GM21515 (cell line): Measurements from ENCODE around the gene HPF1.
"Not testable (repeated sequence)": the region's sequence is repeated elsewhere in the genome, so short reads cannot be mapped to it uniquely, and the experiment has no call there.

Source experiments
- ATAC-seq: cut with Tn5 transposase; IDR thresholded peaks from one replicate; pipeline ENCODE4 v1.9.1; 2021; ENCODE audit not compliant: unreplicated experiment

Gene HPF1

GRCh38 chr4:169741569-169741968 lies 16.2 kb downstream of the HPF1 start:
- no peak for ATAC-seq

DNA sequence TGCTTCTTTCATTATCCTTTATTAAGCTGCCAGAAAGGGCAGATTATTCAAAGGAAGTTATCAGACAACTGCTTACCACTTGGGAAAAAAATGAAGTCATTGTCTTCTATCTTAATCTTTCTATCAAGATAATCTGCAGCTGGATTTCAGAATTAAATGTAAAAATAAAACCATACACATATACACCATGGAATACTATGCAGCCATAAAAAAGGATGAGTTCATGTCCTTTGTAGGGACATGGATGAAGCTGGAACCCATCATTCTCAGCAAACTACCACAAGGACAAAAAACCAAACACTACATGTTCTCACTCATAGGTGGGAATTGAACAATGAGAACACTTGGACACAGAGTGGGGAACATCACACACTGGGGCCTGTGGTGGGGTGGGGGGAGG lies 19.1 kb downstream of the HPF1 start:
- not testable (repeated sequence) for ATAC-seq

DNA sequence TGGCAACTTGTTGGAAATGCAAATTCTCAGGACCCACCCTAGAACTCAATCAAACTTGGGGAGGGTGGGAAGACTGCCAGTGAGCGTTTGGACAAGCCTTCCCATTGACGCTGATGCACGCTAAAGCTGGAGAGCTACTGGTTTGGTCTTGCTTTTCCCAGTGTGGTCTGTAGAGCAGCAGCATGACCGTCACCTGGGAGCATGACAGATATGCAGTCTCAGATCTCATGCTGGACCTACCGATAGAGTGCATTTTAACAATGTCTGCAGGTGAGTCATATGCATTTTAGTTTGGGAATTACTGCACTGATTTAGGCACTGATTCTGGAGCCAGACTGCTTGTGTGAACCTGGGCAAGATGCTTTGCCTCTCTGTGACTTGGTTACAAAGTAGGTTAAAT lies 27.2 kb downstream of the HPF1 start:
- no peak for ATAC-seq

GRCh38 chr4:169727616-169728015 lies 30.1 kb downstream of the HPF1 start:
- no peak for ATAC-seq

DNA sequence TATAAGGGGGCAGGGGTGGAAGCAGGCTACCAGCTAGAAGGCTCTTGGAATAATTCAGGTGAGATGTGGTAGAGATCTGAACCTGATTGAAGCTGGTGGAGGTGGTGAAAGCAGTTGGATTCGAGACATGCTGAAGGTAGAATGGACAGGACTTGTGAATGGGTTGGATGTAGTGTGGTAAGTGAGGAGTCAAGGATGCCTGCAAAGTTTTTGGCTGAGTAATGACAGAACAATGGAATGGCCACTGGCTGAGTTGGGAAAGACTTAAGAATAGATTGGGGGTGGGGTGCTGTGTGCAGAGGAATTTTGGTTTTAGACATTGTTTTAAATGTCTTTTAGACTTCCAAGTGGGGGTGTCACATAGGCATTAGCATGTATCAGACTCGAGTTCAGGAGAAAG lies 33.5 kb downstream of the HPF1 start:
- no peak for ATAC-seq

- ATAC-seq: no peak
Observed at GRCh38 chr4:169723207-169723965, 34.4 kb downstream of the HPF1 start.

DNA sequence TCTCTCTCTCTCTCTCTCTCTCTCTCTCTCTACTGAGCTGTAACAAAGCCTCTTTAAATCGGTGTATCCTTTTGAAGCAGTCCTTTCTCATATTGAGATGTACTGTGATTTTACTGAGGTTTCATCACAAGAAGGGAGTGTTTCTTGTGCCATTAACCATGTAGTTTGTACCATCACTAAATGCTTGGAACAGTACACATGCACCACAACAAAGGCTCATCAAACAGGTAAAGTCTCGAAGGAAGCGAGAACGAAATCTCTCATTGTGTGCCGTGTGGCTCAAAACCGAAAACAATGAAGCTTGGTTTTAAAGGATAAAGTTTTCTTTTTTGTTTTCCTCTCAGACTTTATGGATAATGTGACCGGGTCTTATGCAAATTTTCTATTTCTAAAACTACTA lies 37.2 kb downstream of the HPF1 start:
- no peak for ATAC-seq

- ATAC-seq: no peak
Observed at GRCh38 chr4:169716677-169717076, 41.1 kb downstream of the HPF1 start.

- no peak for ATAC-seq
Observed at GRCh38 chr4:169715826-169716225, 41.9 kb downstream of the HPF1 start.

DNA sequence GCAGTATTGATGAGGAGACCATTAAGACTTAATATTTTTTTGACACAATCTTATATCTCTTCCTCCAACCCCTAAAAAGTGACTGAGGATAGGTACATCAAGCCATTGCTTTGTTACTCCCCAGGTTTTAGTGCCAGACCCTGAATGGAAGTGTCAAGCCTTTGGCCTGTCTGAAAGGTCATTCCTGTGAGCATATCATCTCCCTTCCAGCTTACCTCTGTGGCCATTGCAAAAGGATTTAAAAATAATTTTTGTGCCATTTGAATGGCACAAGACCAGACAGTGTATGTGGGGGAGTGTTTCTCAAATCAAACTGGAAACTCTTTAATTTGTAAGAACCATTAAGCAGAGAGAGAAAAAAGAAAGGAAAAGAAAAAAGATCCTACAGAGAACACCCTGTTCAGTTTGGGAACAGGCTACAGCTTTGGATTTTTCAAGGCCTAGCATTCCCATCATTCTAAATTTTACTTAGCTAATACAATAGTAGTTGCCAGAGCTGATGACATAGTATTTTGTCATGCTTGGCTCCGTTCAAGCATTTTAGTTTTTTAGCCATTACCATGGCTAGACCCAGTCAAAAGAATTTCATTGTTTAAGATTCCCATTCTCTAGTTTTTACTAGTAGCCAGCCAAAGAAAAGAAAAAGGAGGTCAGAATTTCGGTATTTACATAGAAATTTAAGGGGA lies 49.6 kb downstream of the HPF1 start:
- ATAC-seq: no peak

- ATAC-seq: no peak
Observed at GRCh38 chr4:169698331-169698730, 59.4 kb downstream of the HPF1 start.

- no peak for ATAC-seq
Observed at GRCh38 chr4:169690787-169691186, 67.0 kb downstream of the HPF1 start.

DNA sequence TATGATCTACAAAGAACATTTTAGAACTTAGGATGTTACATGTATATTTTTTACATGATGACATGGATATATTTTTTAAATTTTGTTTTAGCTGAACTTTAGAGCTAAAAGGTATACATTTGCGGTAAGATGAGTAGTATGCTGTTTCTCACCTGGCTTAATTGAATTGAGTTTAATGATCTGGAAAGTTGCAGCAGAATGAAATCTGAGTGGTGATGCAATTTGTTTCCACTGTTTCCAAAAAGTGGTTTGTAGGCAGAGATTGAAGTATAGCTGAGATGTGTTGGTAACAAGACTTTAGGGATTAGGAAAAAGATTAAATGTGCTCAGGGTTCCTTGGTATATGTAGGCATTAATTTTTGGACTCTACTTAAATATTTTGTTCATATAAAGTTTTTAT lies 68.1 kb downstream of the HPF1 start:
- ATAC-seq: no peak

DNA sequence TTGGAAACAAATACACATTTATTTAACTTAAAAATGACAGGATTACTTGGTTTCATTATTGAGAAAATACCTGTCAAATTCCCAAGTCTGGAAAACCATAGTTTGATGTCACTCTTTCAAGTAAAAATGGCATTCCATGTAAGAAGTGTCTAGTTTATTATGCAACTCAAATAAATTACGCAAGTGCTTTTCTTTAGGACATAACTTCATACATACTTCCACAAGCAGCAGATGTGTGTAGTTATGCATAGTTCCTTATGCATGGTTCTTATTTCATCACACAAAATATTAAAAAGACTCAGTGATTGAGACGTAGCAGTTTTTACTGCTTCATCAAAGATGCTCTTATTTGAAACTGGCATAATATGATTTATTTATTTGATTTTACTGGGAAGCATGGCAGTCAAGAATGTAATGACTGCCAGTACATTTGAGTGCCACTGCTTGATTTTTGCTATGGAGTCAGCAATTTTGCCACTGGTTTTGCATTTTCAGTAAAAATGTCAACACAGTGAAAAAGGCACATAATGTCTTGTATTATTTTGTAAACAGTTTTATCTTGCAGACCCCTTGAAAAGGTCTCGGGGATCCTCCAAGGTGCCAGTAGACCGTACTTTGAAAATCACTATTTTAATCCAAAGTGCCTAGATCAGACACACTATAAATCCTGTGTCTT lies 75.2 kb downstream of the HPF1 start:
- no peak for ATAC-seq
